Right atrium auricular region (tissue), 2 donors: Measurements from ENCODE around the gene ARPP19. TPM values are rescaled to one million over a fixed set of nuclear protein-coding genes. Genes with fewer than 3 reads are reported as not detected.
"Not testable (repeated sequence)": the region's sequence is repeated elsewhere in the genome, so short reads cannot be mapped to it uniquely, and the experiment has no call there.

Experiments
- DNase-seq: peaks from one replicate; pipeline ENCODE4 v3.0.0-alpha.2; 2019; ENCODE audit warnings: low spot score
- H3K27ac ChIP-seq, 2 donors: fragments of 200-600 bp; sonication (generic); 1 replicate in 1 of 2; 2 replicates in 1 of 2; pipeline ENCODE4 v1.5.1; 2016 to 2019
- H3K27me3 ChIP-seq, 2 donors: fragments of 200-600 bp; sonication (generic); one replicate each; pipeline versions ENCODE4 v1.5.1 to v1.6.0; 2017 to 2019
- H3K36me3 ChIP-seq: fragments of 200-600 bp; sonication (generic); one replicate; pipeline ENCODE4 v1.5.1; 2016
- H3K4me1 ChIP-seq, 2 donors: fragments of 200-600 bp; sonication (generic); one replicate each; pipeline versions ENCODE4 v1.5.1 to v1.6.0; 2017 to 2019
- H3K4me3 ChIP-seq, 2 donors: fragments of 200-600 bp; sonication (generic); 1 replicate in 1 of 2; 2 replicates in 1 of 2; pipeline ENCODE4 v1.5.1; 2017 to 2019; ENCODE audit warnings: mild to moderate bottlenecking in 1 of 2, moderate library complexity in 1 of 2
- H3K9me3 ChIP-seq, 2 donors: fragments of 200-600 bp; sonication (generic); one replicate each; pipeline ENCODE4 v1.5.1; 2019
- total RNA-seq, 2 donors: library from RNA; depleted of rRNA; stranded (reverse); fragments of >200 nt; gene quantifications; one replicate each; pipeline ENCODE4 v1.1.0, GENCODE V29; 2016
- TF ChIP-seq, protein P1 (sequence below), 2 donors: fragments of 200-600 bp; sonication (generic); IDR thresholded peaks; one replicate each; pipeline ENCODE4 v1.5.1; 2019; ENCODE audit warnings: antibody characterized with exemption in 2 of 2

Gene ARPP19
- total RNA-seq, 2 donors from 2014 or later, result 82.7 to 94.3 TPM

DNA sequence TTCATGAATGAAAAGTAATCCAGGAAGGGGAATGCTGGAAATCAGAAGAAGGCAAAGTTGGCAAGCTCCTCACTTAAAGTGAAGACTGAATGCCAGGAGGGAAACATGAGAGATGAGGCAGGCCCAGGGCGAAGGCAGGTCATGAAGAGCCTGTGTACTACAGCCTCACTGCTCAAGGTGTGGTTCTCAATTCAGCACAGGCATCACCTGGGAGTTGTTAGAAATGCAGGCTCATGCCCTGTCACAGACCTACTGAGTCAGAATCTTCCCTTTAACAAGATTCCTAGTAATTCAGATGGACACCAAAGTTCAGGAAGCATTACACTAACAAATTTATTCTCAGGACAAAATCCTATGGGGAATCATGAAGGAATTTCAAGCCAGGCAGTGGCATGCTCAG lies 54.3 kb downstream of the ARPP19 start:
- Histone ChIP-seq H3K27ac (no peak overlapping the region), H3K4me1 (no peaks in the 10 kb centered on the region), H3K36me3 (no peaks in the 10 kb centered on the region), H3K4me3 (no peak overlapping the region), H3K27me3 (no peaks in the 10 kb centered on the region), H3K9me3 (no peaks in the 10 kb centered on the region)
- no peak for DNase-seq
- TF ChIP-seq, protein P1, sequence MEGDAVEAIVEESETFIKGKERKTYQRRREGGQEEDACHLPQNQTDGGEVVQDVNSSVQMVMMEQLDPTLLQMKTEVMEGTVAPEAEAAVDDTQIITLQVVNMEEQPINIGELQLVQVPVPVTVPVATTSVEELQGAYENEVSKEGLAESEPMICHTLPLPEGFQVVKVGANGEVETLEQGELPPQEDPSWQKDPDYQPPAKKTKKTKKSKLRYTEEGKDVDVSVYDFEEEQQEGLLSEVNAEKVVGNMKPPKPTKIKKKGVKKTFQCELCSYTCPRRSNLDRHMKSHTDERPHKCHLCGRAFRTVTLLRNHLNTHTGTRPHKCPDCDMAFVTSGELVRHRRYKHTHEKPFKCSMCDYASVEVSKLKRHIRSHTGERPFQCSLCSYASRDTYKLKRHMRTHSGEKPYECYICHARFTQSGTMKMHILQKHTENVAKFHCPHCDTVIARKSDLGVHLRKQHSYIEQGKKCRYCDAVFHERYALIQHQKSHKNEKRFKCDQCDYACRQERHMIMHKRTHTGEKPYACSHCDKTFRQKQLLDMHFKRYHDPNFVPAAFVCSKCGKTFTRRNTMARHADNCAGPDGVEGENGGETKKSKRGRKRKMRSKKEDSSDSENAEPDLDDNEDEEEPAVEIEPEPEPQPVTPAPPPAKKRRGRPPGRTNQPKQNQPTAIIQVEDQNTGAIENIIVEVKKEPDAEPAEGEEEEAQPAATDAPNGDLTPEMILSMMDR (IDR thresholded peaks at IDR 0.05), result no peak

DNA sequence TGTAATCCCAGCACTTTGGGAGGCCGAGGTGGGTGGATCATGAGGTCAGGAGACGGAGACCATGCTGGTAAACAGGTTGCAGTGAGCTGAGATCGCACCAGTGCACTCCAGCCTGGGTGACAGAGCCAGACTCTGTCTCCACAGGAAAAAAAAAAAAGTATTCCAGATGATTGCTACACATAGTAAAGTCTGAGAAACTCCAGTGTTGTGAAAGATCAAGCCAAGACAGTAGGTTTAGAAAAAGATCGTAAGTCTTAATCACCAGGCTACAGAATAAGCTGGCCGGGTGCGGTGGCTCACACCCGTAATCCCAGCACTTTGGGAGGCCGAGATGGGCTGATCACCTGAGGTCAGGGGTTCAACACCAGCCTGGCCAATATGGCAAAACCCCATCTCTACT lies 56.0 kb downstream of the ARPP19 start:
- H3K4me1 ChIP-seq, H3K36me3 ChIP-seq, H3K27me3 ChIP-seq, H3K9me3 ChIP-seq, DNase-seq, H3K4me3 ChIP-seq, H3K27ac ChIP-seq: not testable (repeated sequence)

DNA sequence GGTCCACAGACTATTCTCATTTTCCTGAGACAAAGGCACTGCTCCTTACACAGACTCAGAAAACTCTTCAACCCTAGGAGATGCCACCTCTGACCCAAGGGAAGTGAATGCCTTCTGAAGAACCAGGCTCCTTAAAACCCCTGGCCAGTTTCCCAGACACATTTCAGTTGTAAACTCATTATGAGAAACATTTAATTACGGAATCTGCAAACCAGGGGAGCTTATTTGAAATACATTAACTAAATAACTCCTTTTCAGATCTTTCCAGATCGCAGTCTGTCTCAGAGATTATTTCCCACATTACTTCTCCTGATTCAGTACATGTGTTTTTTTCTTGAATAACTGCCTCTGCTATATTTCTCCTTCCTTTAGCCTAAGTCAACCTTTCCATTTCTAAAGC lies 57.7 kb downstream of the ARPP19 start:
- no peaks in the 10 kb centered on the region for H3K27me3 ChIP-seq
- no peak overlapping the region for H3K27ac ChIP-seq
- no peak for DNase-seq
- no peak overlapping the region for H3K4me3 ChIP-seq
- TF ChIP-seq, protein P1 (IDR thresholded peaks at IDR 0.05), result no peak
- H3K4me1 ChIP-seq, result peaks cover 0 to 6% of the 10 kb centered on the region in 2 donors
- H3K36me3 ChIP-seq, result no peaks in the 10 kb centered on the region
- no peaks in the 10 kb centered on the region for H3K9me3 ChIP-seq

DNA sequence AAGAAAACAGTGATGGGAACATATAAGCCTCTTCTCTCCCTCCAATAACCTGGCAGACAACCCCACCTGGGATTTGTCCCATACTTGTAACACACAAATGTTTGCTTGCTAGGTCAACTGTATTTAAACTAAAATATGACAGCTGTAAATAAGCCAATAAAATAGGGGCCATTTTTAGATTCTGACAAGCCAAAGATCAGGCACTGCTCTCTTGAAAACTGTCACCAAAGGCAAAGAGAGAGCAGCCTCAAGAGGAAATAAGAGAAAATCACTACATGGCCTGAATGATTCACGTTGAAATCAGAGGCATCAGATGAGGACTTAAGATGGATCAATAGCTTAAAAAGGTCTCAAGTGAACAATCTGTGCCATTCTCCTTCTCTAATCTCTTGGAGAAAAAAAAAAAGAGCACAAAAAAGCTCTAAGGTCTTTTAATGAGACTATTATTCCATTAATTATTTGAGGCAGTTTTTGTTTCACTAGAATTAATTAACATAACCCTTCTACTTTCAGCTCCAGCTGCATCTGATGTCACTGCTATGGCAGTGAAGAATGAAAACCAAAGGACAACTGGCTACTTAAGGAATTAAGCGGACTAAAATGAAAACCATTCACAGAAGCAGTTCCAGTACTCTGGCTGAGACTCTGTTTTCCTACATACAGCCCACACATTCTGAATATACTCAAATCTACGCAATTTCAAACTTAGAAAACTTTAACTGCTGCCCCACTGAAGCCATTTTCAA lies 59.2 kb downstream of the ARPP19 start:
- no peaks in the 10 kb centered on the region for H3K36me3 ChIP-seq
- no peak for DNase-seq
- H3K4me3 ChIP-seq, result no peak overlapping the region
- no peaks in the 10 kb centered on the region for H3K9me3 ChIP-seq
- no peak overlapping the region for H3K27ac ChIP-seq
- H3K27me3 ChIP-seq, result no peaks in the 10 kb centered on the region
- H3K4me1 ChIP-seq, result peaks cover 0 to 6% of the 10 kb centered on the region in 2 donors
- TF ChIP-seq, protein P1 (IDR thresholded peaks at IDR 0.05), result no peak

DNA sequence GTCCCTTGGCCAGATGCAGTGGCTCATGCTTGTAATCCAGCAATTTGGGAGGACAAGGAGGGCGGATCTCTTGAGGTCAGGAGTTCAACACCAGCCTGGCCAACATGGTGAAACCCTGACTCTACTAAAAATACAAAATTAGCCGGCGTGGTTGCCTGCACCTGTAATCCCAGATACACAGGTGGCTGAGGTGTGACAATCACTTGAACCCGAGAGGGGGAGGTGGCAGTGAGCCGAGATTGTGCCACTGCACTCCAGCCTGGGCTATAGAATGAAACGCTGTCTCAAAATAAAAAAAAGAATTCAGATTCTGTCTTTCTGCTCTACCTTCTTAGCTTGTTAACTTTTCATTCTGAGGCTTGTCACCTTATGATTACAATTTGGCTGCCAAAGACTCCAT lies 62.3 kb downstream of the ARPP19 start:
- Histone ChIP-seq H3K27ac (no peak overlapping the region), H3K4me1 (peaks cover 0 to 6% of the 10 kb centered on the region in 2 donors), H3K9me3 (no peaks in the 10 kb centered on the region), H3K36me3 (no peaks in the 10 kb centered on the region), H3K4me3 (no peak overlapping the region), H3K27me3 (no peaks in the 10 kb centered on the region)
- DNase-seq, result no peak
- TF ChIP-seq, protein P1 (IDR thresholded peaks at IDR 0.05), result no peak

DNA sequence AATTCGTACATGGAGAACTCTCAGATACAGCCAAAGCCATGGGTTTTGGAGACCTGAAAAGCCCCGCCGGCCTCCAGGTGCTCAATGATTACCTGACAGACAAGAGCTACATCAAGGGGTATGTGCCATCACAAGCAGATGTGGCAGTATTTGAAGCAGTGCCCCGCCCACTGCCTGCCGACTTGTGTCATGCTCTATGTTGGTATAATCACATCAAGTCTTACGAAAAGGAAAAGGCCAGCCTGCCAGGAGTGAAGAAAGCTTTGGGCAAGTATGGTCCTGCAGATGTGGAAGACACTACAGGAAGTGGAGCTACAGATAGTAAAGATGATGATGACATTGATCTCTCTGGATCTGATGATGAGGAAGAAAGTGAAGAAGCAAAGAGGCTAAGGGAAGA lies 63.7 kb downstream of the ARPP19 start:
- no peaks in the 10 kb centered on the region for H3K27me3 ChIP-seq
- H3K36me3 ChIP-seq, result no peaks in the 10 kb centered on the region
- no peak overlapping the region for H3K4me3 ChIP-seq
- no peak overlapping the region for H3K27ac ChIP-seq
- peaks cover 0 to 6% of the 10 kb centered on the region in 2 donors for H3K4me1 ChIP-seq
- TF ChIP-seq, protein P1 (IDR thresholded peaks at IDR 0.05), result no peak
- H3K9me3 ChIP-seq, result no peaks in the 10 kb centered on the region
- peak; percentile 70 for DNase-seq
